Middle frontal gyrus (tissue), 1 donor: ENCODE measurements around the gene PLXNA2.

Experiments
- DNase-seq: peaks from one replicate; pipeline ENCODE4 v3.0.0-alpha.2; 2015; ENCODE audit warnings: low spot score; ENCODE audit errors: extremely low spot score

Gene PLXNA2

DNA sequence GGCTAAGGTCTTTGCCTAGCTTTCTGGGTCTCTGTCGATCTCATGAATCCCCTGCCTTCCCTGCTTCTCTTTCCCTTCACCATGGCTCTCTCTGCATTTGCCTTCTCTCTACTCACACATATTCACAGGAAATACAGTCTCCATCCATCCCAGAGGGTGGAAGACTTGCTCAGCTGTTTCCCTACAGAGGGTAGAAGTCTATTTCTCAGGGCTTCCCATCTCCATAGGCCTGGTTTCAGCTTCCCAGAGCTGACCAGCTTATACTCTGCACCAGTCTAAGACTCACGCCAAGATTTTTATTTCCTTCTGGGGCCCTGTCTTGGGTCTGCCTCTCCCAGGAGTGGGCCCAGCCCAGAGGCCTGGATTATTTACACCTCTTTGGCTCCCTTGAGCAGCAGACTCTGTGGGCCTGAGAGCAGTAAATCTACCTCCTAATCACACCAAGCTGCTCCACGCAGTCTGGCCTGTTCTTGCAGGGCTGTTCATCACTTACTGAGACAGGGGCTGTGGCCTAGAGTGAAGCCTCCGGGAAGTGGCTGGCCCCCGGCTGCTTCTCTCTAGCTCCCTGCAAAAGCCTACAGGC, 102.5 kb downstream of the PLXNA2 start:
- no peak for DNase-seq

DNA sequence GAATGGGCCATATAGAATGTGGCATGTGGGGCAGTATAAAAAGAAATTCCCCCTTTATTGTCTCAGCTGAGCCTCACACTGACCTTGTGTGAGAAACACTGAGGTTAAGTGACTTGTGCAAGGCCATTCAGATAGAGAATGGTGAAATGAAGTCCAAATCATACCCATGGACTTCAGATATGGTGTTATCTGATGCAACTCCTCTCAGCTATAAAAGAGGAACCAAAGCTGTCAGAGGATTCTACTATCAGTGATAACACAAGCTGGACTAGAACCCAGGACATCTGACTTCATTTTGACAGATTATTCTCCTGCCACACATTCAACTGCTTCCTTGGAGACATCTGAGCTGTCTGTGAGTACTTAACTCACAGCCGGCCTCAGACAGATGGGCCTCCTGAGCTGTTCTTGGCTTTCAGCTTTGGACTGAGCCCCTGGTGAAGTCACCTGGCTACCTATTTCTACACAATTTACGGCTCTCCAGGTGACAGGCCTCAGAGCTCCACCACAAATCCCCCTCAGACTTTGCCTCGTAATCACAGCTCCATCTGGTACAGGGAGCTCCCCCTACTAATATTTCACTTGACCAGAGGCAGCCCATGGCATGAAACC, 104.6 kb downstream of the PLXNA2 start:
- no peak for DNase-seq

DNA sequence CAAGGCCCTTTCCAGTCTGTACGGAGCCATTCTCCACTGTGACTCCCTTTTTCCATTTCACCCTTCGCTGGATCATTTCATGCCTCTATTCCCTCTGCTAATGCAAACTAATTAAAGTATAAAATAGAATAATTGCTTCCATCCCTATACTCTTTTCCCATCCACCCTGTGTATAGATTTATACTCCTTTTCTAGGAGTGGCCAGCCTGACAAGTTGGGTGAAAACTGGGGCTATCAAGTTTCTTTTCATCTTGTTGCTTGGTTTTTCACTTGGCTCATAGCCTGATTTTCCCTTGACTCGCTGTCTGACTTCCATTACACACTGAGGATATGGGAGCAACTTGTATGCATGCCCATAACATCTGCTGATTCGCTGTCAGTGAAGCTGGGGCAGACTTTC, 107.0 kb downstream of the PLXNA2 start:
- no peak for DNase-seq

DNA sequence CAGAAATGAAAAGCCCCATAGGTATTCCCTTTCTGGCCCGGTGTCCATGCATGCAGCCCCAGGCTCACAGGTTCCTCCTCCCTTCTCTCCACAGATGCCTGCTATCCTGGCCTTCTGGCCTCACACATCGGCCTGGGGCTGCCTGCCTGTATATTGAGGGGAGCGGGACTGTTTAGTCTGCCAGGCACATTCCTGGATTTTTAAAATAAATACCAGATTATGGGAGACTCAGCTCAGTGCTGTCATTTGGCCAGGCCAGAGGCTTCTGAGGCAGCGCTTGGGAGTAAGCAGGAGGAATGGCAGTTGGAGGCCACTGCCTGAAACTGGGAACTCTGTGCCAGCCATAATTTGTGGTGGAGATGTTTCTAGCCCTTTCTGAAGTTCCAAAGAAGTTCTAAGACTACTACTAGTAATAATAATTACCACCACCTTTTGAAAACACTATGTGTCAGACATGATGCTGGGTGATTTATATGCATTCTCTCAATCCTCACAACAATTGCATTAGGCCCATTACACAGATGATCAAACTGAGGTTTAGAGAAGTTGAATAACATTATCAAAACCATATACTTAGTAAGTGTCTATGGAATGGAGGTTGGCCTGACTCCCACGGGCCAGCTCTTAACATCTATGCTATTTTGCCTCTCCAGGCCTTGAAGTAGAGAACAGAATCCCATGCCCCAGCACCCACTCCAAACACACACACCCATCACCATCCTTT, 107.6 kb downstream of the PLXNA2 start:
- DNase-seq: no peak

DNA sequence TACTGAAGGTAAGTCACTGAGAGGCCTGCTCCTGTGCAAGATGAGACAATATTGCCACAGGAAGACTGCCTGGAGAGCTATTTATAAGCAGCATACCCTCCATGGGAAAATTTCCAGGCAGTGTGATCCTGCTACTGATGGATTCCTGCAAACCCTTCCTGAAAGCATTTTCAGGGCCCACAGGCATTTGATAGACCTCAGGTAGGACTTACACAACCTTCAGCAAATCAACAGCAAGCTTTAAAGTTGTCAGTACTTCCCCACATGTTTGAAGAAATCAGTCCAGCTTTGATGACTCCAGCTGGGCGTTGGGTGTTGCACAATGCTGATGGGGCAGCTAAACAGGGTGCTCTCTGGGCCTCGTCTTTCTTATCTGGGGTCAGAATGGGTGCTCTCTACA, 108.8 kb downstream of the PLXNA2 start:
- no peak for DNase-seq

DNA sequence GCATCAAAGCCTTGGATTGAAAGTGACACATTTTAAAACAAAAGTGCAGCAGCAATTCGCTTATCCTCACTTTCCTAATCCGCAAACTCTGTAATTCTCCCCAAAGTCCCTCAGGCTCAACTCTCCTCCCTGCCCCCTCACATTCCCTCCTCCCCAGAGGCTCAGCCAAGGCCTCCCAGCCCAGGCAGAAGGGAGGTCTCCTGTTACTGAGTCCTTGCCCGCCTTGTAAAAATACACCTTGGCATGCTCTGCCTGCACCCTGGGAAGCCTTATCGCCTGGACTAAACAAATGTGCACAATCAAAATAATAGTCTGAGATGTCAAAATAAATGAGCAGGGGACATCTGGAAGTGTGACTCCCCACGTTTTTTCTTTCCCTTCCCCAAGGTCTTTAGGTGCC, 109.7 kb downstream of the PLXNA2 start:
- no peak for DNase-seq

DNA sequence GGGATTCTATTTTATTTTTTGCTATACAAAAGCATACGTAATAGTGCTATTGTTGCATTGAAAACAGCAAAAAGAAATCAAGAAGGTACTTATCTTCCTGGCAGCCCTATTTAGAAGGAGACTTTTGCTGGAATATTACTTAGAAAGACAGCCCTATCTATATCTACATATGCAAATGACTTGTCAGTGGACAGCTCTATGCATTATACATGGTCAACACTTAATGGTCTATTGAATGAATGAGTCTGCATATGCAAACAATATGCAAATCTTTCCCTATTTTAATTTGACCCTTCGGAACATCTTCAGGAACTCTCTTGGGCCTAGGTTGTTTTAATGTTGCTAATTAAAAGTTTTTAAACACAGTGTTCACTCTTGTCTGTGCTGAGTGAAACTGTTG, 110.8 kb downstream of the PLXNA2 start:
- no peak for DNase-seq

DNA sequence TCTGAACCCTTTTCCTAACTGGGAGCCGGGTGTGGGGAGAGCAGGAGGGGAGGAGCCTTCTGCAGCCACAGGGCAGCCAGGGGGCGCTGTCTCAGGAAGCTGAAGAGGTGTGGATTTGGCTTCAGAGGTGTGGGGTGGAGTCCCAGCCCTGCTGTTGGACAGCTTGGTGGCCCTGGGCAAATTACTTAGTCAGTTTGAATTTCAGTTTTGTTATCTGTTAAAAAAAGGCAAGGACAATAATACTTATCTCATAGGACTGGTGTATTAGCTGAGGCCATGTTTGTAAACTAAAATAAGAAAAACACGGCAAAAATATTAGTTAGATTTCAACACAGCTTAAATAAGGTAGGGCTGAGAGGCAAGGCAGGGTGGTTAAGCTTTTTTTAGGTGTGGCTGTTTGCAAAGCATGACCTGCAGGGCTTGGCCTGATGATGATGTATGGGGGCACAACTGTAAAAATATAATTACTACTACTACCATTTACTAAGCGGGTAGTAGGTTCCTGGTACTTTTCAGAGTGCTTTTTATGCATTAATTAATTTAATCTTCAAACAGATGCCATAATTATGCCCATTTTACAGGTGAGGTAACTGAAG, 111.8 kb downstream of the PLXNA2 start:
- no peak for DNase-seq

DNA sequence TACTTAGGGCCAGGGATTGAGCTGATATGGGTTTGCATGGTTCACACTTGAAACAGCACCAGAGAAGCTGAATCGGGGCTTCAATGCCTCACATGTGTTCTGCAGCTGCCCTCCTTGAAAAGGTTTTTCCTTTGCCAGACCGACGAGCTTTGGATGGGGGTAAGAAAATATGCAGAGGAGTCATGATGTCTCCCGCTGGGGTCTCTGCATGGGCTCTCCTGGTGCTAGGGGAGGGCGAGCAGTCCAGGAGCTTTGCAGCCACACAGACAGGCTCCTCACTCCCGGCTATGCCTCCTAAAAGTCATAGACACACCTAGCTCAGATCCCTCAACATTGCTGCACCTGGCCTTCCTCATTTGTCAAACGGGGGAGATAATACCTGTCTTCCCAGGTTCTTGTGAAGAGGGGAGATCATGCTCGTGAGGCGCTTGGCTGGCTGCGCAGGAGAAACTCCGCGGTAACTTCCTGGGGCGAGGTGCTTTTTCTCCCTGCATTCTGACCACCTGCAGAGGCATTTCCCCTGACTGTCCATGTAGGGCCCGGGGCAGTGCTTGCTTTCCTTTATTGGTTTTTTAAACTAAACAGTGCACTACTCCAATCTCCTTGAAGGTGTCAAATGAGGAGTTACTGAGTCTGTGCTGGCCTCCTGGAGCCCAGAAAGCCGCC, 112.4 kb downstream of the PLXNA2 start:
- no peak for DNase-seq

DNA sequence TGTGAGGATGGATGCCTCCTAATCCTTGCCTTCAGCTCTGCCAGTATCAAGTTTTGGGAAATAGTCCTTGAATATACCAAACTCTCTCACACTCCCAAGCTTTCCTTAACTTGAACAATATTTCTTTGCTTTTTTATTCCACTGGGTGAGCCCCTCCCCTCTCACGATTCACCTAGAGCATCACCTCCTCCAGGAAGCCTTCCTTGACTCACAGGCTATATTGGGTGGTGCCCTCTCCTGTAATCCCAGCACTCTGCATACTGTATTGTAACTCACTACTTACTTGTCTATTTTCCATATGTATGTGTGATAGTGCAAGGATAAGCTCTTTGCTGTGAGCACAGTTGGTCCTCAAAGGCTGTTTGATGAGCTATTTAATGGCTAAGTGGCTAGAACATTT, 114.7 kb downstream of the PLXNA2 start:
- no peak for DNase-seq

DNA sequence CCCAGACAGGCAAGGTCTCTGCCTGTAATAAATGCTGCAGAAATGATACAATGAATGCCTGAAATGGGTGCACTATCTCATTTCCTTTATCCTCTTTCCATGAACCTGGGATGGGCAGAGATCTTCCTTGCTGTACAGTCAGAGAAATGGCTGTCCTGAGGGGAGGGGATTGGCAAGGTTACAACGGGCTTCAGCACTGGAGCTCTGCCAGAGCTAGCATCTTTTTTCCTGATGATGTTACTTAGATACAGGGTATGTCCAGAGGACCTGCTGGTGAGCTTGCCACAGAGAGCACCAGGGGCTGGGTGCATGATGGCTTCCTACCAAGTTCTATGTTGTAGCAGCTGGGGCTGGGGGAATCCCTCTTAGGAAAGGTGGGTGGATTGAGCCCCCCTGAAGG, 115.1 kb downstream of the PLXNA2 start:
- no peak for DNase-seq

DNA sequence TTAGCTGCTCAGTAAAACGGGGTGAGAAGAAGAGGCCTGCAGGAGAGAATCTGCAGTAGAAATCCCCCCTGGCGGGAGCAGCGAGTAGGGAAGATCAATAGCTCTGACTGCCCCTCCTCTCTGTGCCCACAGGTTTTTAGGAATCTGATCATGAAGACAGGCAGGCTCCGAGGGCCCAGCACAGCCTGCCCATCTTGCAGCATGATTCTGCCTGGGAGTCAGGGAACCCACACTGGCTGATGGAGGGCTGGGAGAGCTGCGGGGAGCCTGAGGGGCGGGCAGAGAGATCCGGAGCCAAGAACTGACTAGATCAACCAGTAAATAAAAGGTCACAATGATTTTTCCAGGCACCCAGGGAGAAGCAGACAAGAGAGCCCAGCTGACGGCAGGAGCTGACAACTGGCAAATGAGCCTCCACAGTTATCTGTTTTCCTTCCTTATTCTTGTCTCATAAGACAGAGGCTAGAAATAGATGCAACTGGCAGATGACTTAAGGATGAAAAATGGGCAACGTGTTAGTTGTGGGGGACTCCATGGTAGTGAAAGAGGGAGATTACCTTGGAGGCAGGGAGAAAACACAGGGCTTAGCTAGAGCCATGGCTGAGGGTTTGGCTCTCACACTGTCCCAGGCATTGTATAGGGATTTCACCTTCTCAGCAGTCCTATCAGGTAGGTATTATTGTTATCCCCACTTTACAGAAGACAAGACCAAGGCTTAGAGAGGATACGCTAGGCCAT, 116.2 kb downstream of the PLXNA2 start:
- DNase-seq: no peak

DNA sequence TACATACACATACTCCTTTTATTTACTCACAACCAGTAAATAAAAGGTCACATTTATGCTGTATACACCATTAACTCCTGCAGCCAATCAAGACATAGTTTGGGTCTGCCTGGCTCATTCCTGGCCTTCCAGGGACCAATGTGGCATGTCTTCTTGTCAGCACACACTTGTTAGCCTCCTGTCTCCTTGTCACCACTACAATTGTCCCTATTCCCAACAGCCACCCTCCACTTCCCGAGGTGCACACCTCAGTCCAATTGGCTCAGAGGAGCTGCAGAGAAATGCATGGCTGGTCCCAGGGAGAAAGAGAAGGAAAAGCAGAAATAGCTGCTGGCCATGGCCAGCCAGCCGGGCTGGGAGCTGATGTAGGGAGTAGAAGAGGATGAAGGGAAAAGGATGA, 116.9 kb downstream of the PLXNA2 start:
- DNase-seq: no peak

DNA sequence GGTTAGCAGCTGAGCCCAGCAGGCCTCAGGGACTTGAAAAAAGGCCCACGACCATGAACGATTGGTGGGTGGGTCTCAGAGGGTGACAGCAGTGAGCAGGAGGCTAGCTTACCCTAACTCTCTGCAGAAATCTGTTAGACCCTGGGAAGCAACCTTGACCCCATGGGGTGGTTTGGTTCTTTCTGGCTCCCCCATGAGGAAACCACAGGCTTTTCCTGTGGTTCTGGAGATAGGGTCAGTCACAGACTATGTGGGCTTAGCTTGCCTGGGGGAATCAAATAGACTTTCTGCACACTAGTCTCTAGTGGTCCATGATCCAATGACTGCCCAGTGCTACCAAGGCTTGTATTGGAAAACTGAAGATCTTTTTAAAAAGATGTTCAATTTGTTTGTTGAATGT, 118.1 kb downstream of the PLXNA2 start:
- DNase-seq: no peak

DNA sequence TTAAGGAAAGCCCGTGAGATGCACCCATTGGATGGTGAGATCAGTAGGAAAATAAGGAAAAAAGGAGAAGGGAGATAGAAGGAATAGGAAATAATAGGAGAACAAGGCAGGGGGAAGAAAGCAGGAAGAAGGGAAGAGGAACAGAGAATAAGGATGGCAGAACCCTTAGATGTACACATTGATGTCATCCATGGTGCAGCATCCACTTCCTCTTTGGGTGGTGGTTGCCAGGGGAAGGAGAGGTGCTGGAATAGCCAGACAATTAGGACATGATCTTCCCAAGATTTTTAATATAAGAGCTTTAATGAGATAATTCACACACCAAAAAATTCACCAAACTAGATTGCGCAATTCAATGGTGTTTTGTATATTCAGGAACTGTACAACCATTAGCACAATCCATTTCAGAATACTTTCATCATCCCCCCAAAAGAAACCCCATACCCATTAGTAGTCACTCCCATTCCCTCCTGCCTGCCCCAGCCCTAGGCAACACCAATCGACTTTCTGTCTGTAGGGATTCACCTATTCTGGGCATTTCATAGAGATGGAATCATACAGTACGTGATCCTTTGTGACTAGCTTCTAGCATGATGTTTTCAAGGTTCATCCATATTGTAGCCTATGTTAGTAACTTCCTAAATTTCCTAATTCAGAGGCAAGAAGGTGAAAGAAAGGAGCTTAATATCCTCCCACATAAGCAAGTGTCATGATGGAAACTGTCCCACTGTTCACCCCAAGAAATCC, 121.4 kb downstream of the PLXNA2 start:
- DNase-seq: no peak

DNA sequence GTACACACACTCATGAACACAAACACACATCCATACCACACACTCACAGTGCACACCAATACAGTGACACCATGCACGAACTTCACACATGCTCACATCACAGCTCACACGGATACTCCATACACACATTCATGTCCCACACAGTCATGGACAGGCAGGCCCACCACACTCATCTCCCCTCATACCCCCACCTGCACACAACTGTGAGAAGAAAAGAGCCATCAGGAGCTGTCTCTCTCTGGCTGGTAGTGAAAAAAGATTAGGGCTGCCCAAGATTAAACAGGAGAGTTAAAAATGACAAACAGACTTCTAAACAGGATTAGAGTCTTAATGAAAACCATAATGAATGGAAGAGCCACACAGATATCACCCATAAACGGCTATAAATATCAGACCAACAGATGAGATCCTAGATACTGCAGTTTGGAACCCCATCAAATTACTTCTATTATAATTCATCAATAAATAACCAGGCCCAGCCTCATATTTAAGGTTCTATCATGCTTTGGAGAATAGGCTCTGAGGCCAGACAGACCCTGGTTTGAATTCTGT, 122.3 kb downstream of the PLXNA2 start:
- DNase-seq: no peak

DNA sequence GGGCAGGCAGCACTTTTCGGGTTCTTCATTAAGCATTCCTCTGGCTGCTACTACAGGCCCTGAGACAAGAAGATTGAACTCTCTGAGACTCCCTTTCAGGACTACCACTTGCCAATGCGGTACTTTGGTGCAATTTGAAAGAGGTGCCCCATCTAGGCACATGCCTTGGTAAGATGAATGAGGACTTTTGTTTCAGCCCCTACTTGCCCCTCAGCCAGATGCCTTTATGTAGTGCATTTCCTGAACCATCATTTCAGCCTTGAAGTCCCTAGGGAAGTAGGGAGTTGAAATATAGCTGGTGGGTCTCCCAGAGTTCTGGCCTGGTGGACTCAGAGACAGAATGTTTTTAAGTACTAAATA, 123.8 kb downstream of the PLXNA2 start:
- no peak for DNase-seq

DNA sequence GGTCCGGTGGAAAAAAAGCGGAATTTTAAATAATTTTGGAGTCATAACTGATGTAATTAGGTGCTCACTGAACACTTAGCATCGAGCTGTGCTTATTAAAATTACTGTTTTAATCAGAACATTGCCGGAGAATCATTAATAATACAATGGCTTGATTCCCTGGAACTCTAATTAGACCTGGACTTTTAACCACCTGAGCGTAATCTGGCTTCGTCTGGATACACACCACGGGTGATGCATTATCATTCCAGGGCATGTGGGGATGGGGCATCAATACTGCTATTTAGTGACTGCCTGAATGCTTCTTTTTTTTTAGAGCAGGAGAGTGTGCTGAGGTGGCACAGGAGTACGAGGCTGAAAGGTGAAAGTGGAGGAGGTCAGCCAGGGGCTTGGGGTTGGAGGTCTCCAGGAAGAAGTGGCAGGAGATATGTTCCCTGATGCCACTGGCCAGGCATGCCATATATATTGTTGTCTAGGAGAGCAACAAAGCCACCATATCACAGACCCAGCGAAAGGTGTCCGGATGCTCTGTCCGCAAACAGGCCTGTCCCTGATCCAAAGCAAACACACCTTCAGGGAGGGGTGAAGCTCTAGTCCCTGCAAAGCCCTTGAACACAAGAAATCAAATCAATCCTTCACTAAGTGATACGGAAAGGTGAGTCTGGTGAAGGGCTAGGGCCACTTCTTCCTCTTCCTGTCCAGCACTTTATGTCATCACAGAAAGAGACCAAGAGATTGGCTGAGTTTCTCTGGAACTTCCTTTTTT, 125.2 kb downstream of the PLXNA2 start:
- DNase-seq: no peak

DNA sequence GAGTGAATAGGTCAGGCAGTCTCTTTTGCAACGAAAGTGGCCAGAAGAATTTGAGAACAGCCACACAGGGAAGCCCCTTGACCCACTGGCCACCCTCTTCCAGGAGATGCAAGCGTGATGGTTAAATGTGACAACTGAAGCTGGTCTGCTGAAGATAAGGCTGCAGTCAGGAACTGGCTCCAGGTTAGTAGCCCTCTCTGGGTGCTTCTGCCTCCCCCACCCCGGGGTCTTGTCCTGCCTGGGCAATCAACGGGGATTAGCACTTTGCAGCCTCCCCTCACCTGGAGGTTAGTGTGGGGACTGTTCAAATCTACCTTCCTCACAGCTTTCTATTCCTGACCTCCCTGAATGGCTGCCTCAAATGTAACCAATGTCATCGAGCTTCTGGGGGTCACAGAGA, 125.9 kb downstream of the PLXNA2 start:
- no peak for DNase-seq

DNA sequence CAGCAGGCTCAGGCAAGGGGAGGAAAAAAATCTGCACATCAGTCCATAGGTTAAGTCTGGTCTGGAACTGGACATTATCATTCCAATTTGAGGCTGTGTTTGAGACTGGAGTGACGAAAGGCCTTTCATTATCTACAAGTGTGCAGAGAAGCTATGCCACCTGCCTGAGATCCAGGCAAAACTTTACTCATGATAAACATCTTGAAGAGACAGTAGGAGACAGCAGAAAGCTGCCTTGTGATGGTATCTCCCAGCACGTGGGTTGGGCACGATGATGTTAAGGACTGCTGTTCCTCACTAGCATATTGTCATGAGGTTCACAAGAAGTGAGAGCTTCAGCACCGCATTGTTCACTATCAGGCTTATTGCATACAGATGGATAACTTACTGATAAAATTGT, 126.4 kb downstream of the PLXNA2 start:
- DNase-seq: no peak
